HG03280 (cell line): Measurements from ENCODE around the gene TNRC6C.
"Not testable (repeated sequence)": the region's sequence is repeated elsewhere in the genome, so short reads cannot be mapped to it uniquely, and the experiment has no call there.

Experiments
- ATAC-seq: cut with Tn5 transposase; IDR thresholded peaks from one replicate; pipeline ENCODE4 v1.9.1; 2021; ENCODE audit warnings: mild to moderate bottlenecking, moderate library complexity; ENCODE audit not compliant: unreplicated experiment

Gene TNRC6C

DNA sequence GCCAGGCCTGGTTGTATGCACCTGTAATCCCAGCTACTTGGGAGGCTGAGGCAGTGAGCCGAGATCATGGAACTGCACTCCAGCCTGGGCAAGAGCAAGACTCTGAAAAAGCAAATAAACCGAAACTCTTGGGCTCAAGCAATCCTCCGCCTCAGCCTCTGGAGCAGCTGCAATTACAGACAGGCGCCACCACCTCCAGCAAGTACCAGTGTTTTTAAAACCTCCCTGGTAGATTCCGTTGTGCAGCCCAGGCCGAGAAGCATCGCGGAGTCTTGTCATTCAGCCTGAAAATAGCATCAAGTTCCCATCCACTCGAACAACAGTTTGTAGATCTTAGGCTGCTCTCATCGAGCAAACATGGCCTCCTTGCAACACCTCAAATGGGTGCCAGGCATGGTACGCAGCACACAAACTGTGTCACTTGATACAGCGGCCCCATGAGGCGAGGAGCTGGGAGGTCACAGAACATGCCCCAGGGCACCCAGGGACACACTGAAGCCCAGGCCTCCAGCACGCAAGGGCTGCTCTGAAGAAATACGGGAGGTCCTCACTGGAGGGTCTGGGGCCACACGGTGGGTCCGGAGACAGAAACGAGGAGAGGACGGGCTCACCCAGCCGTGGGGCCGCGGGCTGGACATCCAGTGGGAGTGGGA, 152.0 kb downstream of the TNRC6C start:
- ATAC-seq: no peak

DNA sequence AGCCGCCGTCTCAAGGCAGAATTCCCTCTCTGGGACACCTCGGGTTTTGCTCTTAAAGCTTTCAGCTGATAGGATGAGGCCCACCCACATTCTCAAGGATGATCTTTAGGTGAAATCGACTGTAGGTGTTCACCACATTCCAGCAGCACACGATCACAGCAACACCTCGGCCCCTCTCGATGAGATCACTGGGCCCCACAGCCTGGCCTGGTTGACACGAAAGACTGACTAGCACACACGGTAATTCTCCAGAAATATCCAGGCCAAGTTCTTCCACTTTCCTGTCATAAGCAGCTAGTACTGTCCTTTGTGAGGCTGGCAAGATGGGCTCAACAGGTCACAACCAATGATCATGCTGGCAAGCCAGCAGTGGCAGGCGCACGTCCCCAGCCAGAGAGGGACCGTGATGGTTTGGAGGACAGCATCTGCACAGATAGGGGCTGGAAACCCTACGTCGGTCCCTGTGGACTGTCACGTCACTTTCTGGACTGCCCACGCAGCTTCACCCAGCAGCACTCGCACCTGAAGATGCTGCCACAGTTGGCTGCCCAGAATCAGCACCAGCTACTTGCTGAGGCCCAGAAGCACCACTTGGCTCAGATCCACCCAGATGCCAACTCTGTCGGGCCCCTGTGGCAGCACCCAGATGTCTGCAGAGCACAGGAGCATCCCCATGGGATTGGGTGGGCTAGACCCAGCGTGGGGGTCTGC, 152.7 kb downstream of the TNRC6C start:
- no peak for ATAC-seq

GRCh38 chr17:78111727-78112517, 153.4 kb downstream of the TNRC6C start:
- ATAC-seq: no peak

DNA sequence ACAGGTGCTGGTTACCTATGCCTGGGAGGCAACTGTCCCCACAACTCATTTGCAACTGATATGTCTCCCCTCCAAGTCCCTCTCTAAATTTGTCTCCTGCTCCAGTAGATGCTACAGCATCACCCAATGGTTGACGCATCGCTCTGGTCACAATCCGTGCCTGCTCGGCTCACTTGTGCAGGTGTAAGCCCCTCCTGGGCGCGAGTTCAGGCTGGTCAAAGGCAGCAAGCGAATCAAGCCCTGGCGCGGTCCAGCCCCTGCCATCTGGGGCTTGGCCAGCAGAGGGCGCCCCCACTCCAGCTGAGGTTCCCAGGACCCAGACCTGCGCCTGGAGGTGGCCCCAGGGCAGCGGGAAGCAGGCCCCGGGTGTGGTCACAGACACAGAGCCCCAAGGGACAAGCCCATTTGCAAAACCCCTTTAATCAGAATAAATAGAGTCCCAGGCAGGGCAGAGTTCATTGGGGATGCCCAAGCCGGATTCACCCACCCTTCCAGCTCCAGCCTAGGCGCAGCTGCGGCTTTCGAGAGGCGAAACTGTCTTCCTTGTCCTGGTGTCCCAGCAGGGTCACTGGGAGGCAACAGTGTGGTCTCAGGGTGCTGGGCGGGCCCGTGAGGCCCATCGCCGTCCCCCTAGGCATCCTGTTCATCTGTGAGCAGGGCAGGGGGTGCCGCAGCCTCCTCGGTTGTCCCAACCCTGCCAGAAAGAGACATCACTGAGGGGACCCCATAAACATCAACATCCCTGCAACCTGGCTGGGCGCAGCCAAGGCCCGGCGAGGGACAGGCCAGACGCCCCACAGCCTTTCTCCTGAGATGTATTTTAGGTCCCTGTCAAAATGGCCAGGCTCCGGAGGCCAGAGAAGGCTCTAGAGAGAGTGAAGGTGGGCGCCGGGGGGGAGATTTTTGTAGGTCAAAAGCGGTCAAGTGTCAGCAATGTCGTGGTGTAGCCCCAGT, 154.3 kb downstream of the TNRC6C start:
- peak; percentile 62 for ATAC-seq

DNA sequence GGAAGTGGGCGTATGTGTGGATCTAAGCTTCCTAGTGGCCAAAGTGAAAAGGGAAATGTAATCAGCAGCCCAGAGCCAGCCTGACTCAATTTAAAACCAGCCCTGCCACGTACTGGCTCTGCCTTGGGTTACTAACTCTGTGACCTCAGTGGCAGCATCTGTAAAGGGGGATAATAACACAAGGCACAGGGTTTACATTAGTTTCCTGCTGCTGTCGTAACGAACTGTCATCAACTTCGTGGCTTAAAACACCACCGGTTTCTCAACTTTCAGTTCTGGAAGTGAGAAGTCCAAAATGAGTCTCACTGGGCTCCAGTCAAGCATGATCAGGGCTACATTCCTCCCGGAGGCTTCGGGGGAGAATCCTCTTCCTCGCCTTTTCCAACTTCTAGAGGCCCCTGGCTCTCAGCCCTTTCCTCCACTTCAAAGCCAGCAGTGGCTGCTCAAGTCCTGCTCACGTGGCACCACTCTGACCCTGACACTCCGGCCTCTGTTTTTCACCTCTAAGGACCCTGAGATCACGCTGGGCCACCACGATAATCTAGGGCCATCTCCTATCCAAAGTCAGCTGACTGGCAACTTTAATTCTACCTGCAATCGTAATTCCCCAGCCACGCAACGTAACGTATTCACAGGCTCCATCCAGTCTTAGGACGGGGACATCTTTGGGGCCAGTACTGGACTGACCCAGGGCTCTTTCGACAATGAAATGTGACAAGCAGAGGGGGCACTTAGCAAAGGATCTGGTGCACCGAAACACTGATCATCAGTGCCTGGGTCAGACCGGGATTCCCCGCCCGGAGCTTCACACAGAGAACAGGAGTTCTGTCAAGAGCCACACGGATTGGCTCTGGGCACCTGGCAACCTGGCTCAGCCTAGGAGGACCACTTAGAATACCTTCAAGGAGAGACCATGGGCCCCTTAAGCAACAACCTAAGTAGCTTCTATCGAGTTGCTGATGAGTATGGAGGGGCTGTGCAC, 155.6 kb downstream of the TNRC6C start:
- no peak for ATAC-seq

- ATAC-seq: no peak
Measured at GRCh38 chr17:78114831-78115723, 156.6 kb downstream of the TNRC6C start.

- ATAC-seq: not testable (repeated sequence)
Measured at GRCh38 chr17:78115803-78116202, 157.3 kb downstream of the TNRC6C start.

DNA sequence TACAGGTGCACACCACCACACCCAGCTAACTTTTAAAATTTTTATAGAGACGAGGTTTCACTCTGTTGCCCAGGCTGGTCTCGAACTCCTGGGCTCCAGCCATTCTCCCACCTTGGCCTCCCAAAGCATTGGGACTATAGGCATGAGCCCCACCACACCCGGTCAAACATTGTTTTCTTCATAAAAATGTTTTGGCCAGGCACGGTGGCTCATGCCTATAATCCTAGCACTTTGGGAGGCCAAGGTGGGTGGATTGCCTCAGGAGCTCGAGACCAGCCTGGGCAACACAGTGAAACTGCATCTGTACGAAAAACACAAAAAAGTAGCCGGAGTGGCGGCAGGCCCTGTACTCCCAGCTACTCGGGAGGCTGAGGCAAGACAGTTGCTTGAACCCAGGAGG, 157.9 kb downstream of the TNRC6C start:
- ATAC-seq: no peak

DNA sequence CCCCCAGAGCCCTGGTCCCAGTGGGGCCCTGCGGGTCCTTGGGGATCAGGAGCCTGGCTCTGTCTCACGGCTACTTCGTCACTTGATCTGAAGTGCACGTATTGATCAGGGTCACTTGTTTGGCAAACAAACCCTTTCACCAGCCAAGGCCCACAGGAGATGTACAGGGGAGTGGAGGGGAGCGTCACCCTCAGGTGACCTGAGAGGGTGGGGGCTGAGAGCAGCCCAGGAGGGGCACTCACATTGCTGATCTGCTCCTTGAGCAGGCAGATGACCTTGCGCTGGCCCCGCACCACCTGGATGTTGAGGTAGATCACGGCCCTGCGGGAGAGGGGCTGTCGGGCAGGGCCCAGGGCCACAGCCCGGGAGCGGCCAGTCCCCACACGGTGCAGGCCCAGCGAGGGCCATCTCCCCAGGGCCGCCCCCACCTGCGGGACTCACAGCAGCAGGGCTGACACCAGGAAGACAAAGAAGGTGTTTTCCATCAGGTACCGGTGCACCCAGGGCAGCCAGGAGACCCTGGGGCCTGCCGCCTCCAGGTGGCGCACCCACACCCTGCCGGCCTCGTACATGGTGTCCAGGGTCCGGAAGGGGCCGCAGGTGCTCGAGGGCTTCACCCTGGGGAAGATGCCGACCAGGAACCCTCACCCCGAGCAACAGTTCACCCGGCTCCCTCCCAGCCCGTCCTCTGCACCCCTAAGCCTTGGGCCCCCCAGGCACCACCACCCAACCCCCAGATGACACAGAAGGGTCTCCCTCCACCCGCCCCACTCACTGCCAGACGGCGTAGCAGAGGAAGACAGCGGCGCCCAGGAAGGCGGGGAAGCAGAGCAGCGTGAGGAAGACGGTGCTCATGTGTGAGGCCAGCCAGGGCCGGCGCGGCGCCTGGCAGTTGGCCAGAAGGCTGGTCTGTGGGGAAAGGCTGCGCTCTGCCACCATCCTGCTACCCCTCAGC, 158.8 kb downstream of the TNRC6C start:
- ATAC-seq: no peak

- no peak for ATAC-seq
Measured at GRCh38 chr17:78118801-78119241, 160.3 kb downstream of the TNRC6C start.

GRCh38 chr17:78120537-78120936, 162.0 kb downstream of the TNRC6C start:
- no peak for ATAC-seq

DNA sequence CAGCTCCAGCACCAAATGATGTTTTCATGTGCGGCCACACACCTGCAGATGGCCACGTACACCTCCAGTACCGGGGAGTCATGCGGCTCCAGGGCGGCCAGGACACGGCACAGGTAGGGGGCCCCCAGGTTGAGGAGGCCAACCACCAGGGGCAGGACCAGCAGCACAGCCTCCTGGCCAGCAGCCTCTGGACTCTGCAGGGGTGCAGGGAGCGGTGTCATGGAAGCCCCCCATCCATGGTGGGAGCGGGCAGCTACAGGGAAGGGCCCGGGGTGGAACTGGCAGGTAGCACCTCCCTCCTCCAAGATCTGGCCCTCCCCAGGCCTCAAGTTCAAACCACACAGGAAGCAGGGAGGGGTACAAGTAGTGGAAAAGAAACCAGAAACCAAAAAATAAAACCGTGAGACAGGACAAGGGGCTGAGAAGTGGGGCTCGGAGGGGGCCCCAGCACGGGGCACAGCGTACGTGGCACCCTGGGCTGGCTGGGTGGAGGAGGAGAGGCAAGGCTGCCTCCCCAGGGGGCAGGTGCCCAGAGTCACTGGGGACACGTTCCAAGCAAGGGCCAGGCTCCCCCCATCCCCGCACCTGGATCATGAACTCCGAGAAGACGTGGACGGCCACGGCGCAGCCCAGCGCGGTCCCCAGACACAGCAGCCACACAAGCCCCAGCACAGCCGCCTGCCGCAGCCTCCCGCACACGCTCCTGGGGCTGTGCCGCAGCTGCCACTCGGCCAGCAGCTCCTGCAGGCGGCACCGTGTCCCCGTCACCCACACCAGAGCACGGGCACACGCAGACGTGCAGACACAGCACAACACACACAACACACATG, 162.7 kb downstream of the TNRC6C start:
- ATAC-seq: no peak

DNA sequence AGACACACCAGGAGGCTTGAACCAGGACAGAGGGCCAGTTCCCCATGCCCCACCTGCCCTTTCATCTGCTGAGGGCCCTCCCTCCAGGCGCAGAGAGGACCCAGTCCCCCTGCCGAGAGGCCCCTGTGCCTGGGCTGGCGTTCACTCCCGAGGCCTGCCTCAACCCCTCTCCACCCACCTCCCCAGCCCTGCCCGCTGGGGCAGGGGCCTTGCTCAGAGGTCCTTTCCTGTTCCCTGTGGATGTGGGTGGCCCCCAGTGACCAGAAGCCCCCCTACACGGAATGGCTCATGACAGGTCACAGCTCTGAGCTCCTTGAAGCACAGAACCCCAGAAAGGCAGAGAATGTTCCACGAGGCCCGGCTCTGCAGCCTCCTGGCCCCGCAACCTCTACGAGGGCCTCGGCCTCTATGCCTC, 163.3 kb downstream of the TNRC6C start:
- ATAC-seq: no peak

GRCh38 chr17:78122216-78122930, 163.9 kb downstream of the TNRC6C start:
- ATAC-seq: no peak

DNA sequence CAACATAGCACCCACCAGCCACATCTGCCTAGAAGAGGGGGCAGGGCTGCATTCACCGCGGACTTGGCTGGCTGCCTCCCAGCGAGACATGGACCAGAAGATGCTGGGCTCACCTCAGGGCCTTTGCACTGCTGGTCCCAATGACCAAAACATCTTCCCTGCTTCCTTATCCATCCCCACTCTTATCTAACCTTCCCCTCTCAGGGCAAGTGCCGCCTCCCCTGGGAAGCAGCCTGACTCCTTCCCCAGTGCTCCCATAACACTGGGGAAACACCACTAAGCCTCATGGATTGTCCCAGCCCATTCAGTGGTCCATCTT, 164.4 kb downstream of the TNRC6C start:
- ATAC-seq: no peak
